Thyroid gland (tissue), 4 donors: ENCODE results near the gene EML3.
"Not testable (repeated sequence)": the region's sequence is repeated elsewhere in the genome, so short reads cannot be mapped to it uniquely, and the experiment has no call there.

Experiments
- CTCF ChIP-seq, 6 experiments: fragments of 200-600 bp in 3 of 6; fragments of 450-650 bp in 3 of 6; sonication (generic) in 3 of 6; IDR thresholded peaks; one replicate each; pipeline ENCODE4 v1.5.1; 2016 to 2019; ENCODE audit warnings: antibody characterized with exemption in 6 of 6, mild to moderate bottlenecking in 2 of 6, inconsistent platforms in 1 of 6, moderate library complexity in 1 of 6
- POLR2A ChIP-seq, 2 donors: fragments of 450-650 bp; IDR thresholded peaks; one replicate each; pipeline ENCODE4 v1.6.1; 2017; ENCODE audit warnings: antibody characterized with exemption in 2 of 2, mild to moderate bottlenecking in 2 of 2, moderate library complexity in 1 of 2

GRCh38 chr11:62581735-62582134 is 30.8 kb downstream of the EML3 start:
- not testable (repeated sequence) for TF ChIP-seq CTCF, POLR2A (IDR thresholded peaks at IDR 0.05)
